ENCODE data around the gene ZFAND3.

The ZFAND3 gene

GRCh38 chr6:38099221-38099620 lies 279.7 kb downstream of the ZFAND3 start:
- no peaks in the 10 kb centered on the region; the same call in 1 of the 2 replicates for H3K4me1 ChIP-seq (ENCODE audit: control insufficient read depth, insufficient read depth, low read length)
- no peak overlapping the region for H3K4me3 ChIP-seq (ENCODE audit: low read length)
- no CpG with 5 or more reads among the region's 1 CpG for WGBS (ENCODE audit: insufficient coverage, insufficient read length)
- H3K27me3 ChIP-seq (ENCODE audit: control insufficient read depth, insufficient read depth, low read length) = no peaks in the 10 kb centered on the region
- H3K27ac ChIP-seq (ENCODE audit: low read length) = no peak overlapping the region
- H3K9me3 ChIP-seq (ENCODE audit: control insufficient read depth, insufficient read depth, low read length) = no peaks in the 10 kb centered on the region
- H3K36me3 ChIP-seq (ENCODE audit: control insufficient read depth, insufficient read depth, low read length) = no peaks in the 10 kb centered on the region
- DNase-seq (ENCODE audit: low read depth, low spot score) = no peak

GRCh38 chr6:38100380-38100779 lies 280.9 kb downstream of the ZFAND3 start:
- Histone ChIP-seq H3K27ac (ENCODE audit: low read length) (no peak overlapping the region), H3K27me3 (ENCODE audit: control insufficient read depth, insufficient read depth, low read length) (no peaks in the 10 kb centered on the region), H3K4me1 (ENCODE audit: control insufficient read depth, insufficient read depth, low read length) (no peaks in the 10 kb centered on the region; the same call in 1 of the 2 replicates), H3K4me3 (ENCODE audit: low read length) (no peak overlapping the region), H3K9me3 (ENCODE audit: control insufficient read depth, insufficient read depth, low read length) (no peaks in the 10 kb centered on the region), H3K36me3 (ENCODE audit: control insufficient read depth, insufficient read depth, low read length) (no peaks in the 10 kb centered on the region)
- WGBS (ENCODE audit: insufficient coverage, insufficient read length) = no CpG with 5 or more reads among the region's 1 CpG
- DNase-seq (ENCODE audit: low read depth, low spot score) = no peak

- Histone ChIP-seq H3K36me3 (ENCODE audit: control insufficient read depth, insufficient read depth, low read length) (no peaks in the 10 kb centered on the region), H3K9me3 (ENCODE audit: control insufficient read depth, insufficient read depth, low read length) (no peaks in the 10 kb centered on the region), H3K27me3 (ENCODE audit: control insufficient read depth, insufficient read depth, low read length) (no peaks in the 10 kb centered on the region), H3K27ac (ENCODE audit: low read length) (no peak overlapping the region), H3K4me1 (ENCODE audit: control insufficient read depth, insufficient read depth, low read length) (no peaks in the 10 kb centered on the region), H3K4me3 (ENCODE audit: low read length) (no peak overlapping the region)
- no peak for DNase-seq (ENCODE audit: low read depth, low spot score)
- no CpG with 5 or more reads among the region's 3 CpGs for WGBS (ENCODE audit: insufficient coverage, insufficient read length)
These were observed 284.4 kb downstream of the ZFAND3 start for GRCh38 chr6:38103921-38104320.

- no peak for DNase-seq (ENCODE audit: low read depth, low spot score)
- H3K36me3 ChIP-seq (ENCODE audit: control insufficient read depth, insufficient read depth, low read length) = no peaks in the 10 kb centered on the region
- H3K9me3 ChIP-seq (ENCODE audit: control insufficient read depth, insufficient read depth, low read length) = no peaks in the 10 kb centered on the region
- H3K27me3 ChIP-seq (ENCODE audit: control insufficient read depth, insufficient read depth, low read length) = no peaks in the 10 kb centered on the region
- H3K4me1 ChIP-seq (ENCODE audit: control insufficient read depth, insufficient read depth, low read length) = no peaks in the 10 kb centered on the region
- no CpG with 5 or more reads among the region's 3 CpGs for WGBS (ENCODE audit: insufficient coverage, insufficient read length)
- no peak overlapping the region for H3K4me3 ChIP-seq (ENCODE audit: low read length)
- no peak overlapping the region for H3K27ac ChIP-seq (ENCODE audit: low read length)
These were observed 285.5 kb downstream of the ZFAND3 start for GRCh38 chr6:38105066-38105465.

- Histone ChIP-seq H3K27ac (ENCODE audit: low read length) (no peak overlapping the region), H3K4me1 (ENCODE audit: control insufficient read depth, insufficient read depth, low read length) (no peaks in the 10 kb centered on the region), H3K36me3 (ENCODE audit: control insufficient read depth, insufficient read depth, low read length) (no peaks in the 10 kb centered on the region), H3K9me3 (ENCODE audit: control insufficient read depth, insufficient read depth, low read length) (no peaks in the 10 kb centered on the region), H3K4me3 (ENCODE audit: low read length) (no peak overlapping the region), H3K27me3 (ENCODE audit: control insufficient read depth, insufficient read depth, low read length) (no peaks in the 10 kb centered on the region)
- no peak for DNase-seq (ENCODE audit: low read depth, low spot score)
- no CpG with 5 or more reads among the region's 1 CpG for WGBS (ENCODE audit: insufficient coverage, insufficient read length)
These were observed 287.5 kb downstream of the ZFAND3 start for GRCh38 chr6:38107073-38107472.

- Histone ChIP-seq H3K27ac (ENCODE audit: low read length) (no peak overlapping the region), H3K4me3 (ENCODE audit: low read length) (no peak overlapping the region), H3K4me1 (ENCODE audit: control insufficient read depth, insufficient read depth, low read length) (no peaks in the 10 kb centered on the region), H3K27me3 (ENCODE audit: control insufficient read depth, insufficient read depth, low read length) (no peaks in the 10 kb centered on the region), H3K36me3 (ENCODE audit: control insufficient read depth, insufficient read depth, low read length) (no peaks in the 10 kb centered on the region), H3K9me3 (ENCODE audit: control insufficient read depth, insufficient read depth, low read length) (no peaks in the 10 kb centered on the region)
- WGBS (ENCODE audit: insufficient coverage, insufficient read length) = no CpG with 5 or more reads among the region's 8 CpGs
- DNase-seq (ENCODE audit: low read depth, low spot score) = no peak
These were observed 291.0 kb downstream of the ZFAND3 start for GRCh38 chr6:38110481-38110971.

GRCh38 chr6:38112181-38112580 lies 292.7 kb downstream of the ZFAND3 start:
- Histone ChIP-seq H3K27me3 (ENCODE audit: control insufficient read depth, insufficient read depth, low read length) (no peaks in the 10 kb centered on the region), H3K27ac (ENCODE audit: low read length) (no peak overlapping the region), H3K36me3 (ENCODE audit: control insufficient read depth, insufficient read depth, low read length) (no peaks in the 10 kb centered on the region), H3K4me1 (ENCODE audit: control insufficient read depth, insufficient read depth, low read length) (no peaks in the 10 kb centered on the region), H3K4me3 (ENCODE audit: low read length) (no peak overlapping the region), H3K9me3 (ENCODE audit: control insufficient read depth, insufficient read depth, low read length) (no peaks in the 10 kb centered on the region)
- no CpG with 5 or more reads among the region's 5 CpGs for WGBS (ENCODE audit: insufficient coverage, insufficient read length)
- DNase-seq (ENCODE audit: low read depth, low spot score) = no peak

GRCh38 chr6:38113825-38114576 lies 294.5 kb downstream of the ZFAND3 start:
- no CpG with 5 or more reads among the region's 4 CpGs for WGBS (ENCODE audit: insufficient coverage, insufficient read length)
- no peak for DNase-seq (ENCODE audit: low read depth, low spot score)
- H3K27me3 ChIP-seq (ENCODE audit: control insufficient read depth, insufficient read depth, low read length) = no peaks in the 10 kb centered on the region
- H3K4me3 ChIP-seq (ENCODE audit: low read length) = no peak overlapping the region
- no peaks in the 10 kb centered on the region for H3K4me1 ChIP-seq (ENCODE audit: control insufficient read depth, insufficient read depth, low read length)
- no peaks in the 10 kb centered on the region for H3K9me3 ChIP-seq (ENCODE audit: control insufficient read depth, insufficient read depth, low read length)
- H3K27ac ChIP-seq (ENCODE audit: low read length) = no peak overlapping the region
- H3K36me3 ChIP-seq (ENCODE audit: control insufficient read depth, insufficient read depth, low read length) = no peaks in the 10 kb centered on the region

- WGBS (ENCODE audit: insufficient coverage, insufficient read length) = no CpG with 5 or more reads among the region's 2 CpGs
- Histone ChIP-seq H3K4me3 (ENCODE audit: low read length) (no peak overlapping the region), H3K4me1 (ENCODE audit: control insufficient read depth, insufficient read depth, low read length) (no peaks in the 10 kb centered on the region), H3K9me3 (ENCODE audit: control insufficient read depth, insufficient read depth, low read length) (no peaks in the 10 kb centered on the region), H3K27ac (ENCODE audit: low read length) (no peak overlapping the region), H3K27me3 (ENCODE audit: control insufficient read depth, insufficient read depth, low read length) (no peaks in the 10 kb centered on the region), H3K36me3 (ENCODE audit: control insufficient read depth, insufficient read depth, low read length) (no peaks in the 10 kb centered on the region)
- DNase-seq (ENCODE audit: low read depth, low spot score) = no peak
These were observed 295.6 kb downstream of the ZFAND3 start for GRCh38 chr6:38114976-38115625.

- Histone ChIP-seq H3K27me3 (ENCODE audit: control insufficient read depth, insufficient read depth, low read length) (no peaks in the 10 kb centered on the region), H3K27ac (ENCODE audit: low read length) (no peak overlapping the region), H3K9me3 (ENCODE audit: control insufficient read depth, insufficient read depth, low read length) (no peaks in the 10 kb centered on the region), H3K4me3 (ENCODE audit: low read length) (no peak overlapping the region), H3K4me1 (ENCODE audit: control insufficient read depth, insufficient read depth, low read length) (no peaks in the 10 kb centered on the region), H3K36me3 (ENCODE audit: control insufficient read depth, insufficient read depth, low read length) (no peaks in the 10 kb centered on the region)
- DNase-seq (ENCODE audit: low read depth, low spot score) = no peak
- WGBS (ENCODE audit: insufficient coverage, insufficient read length) = no CpG with 5 or more reads among the region's 3 CpGs
These were observed 296.1 kb downstream of the ZFAND3 start for GRCh38 chr6:38115626-38116008.

Data from iPS DF 6.9 (cell line).